ENCODE results near the gene SEC14L3. TPM values are rescaled to one million over a fixed set of nuclear protein-coding genes. Genes with fewer than 3 reads are reported as not detected.

The SEC14L3 gene
- total RNA-seq, 2 donors from 2014 or later, result not detected

DNA sequence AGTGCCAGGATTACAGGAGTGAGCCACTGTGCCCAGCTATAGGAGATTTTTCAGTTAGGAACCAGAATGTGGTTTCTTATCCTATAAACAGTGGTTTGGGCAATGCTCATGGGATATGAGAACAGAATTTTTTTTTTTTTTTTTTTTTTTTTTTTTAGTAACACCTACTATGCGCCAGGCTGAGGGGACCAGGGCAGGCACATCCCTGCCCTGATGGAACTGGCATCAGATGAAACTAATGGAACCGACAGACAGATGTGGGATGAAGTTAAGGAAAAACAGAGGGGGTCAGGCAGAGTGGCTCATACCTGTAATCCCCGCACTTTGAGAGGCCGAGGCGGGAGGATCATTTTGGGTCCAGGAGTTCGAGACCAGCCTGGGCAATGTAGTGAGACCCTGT lies 28.8 kb upstream of the SEC14L3 start:
- Mint-ChIP-seq H3K27ac (no peak overlapping the region), H3K4me3 (no peak overlapping the region), H3K36me3 (ENCODE audit: low read depth) (no peaks in the 10 kb centered on the region), H3K4me1 (peaks cover 2% of the 10 kb centered on the region), H3K27me3 (peaks cover 23% of the 10 kb centered on the region)
- DNase-seq (no peak), ATAC-seq (no peak)
- no peaks in the 10 kb centered on the region for H3K9me3 ChIP-seq (ENCODE audit: control insufficient read depth, low read length, poor library complexity, severe bottlenecking)

DNA sequence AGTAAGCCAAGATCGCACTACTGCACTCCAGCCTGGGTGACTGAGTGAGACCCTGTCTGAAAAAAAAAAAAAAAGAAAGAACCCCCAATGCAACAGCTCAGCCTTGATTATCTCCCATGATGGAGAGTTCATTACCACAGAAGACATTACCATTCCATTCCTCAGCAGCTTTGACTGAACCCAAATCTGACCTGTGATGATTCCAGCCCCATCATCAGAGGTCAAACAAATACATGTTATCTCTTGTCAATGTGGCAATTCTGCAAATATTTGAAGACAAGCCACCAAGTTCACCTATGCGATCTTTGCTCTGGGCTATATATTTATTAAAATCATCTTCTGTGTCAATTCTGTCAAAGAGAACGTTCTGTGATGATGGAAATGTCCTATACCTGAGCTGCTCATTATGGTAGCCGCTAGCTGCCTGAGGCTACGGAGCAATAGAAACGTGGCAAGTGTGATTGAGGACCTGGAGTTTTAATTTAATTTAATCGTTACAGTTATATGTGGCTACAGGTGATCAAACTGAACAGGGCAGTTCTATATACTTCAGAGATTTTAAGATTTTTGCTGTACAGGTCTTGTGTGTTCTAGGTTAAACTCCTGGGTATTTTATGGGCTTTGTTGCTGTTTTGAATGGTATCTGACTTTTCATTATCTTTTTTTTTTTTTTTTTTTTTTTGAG lies 25.8 kb upstream of the SEC14L3 start:
- H3K4me3 Mint-ChIP-seq, result no peak overlapping the region
- peaks cover 20% of the 10 kb centered on the region for H3K27me3 Mint-ChIP-seq
- H3K4me1 Mint-ChIP-seq, result no peaks in the 10 kb centered on the region
- ATAC-seq, result no peak
- H3K36me3 Mint-ChIP-seq (ENCODE audit: low read depth), result no peaks in the 10 kb centered on the region
- H3K27ac Mint-ChIP-seq, result no peak overlapping the region
- no peak for DNase-seq
- no peaks in the 10 kb centered on the region for H3K9me3 ChIP-seq (ENCODE audit: control insufficient read depth, low read length, poor library complexity, severe bottlenecking)

DNA sequence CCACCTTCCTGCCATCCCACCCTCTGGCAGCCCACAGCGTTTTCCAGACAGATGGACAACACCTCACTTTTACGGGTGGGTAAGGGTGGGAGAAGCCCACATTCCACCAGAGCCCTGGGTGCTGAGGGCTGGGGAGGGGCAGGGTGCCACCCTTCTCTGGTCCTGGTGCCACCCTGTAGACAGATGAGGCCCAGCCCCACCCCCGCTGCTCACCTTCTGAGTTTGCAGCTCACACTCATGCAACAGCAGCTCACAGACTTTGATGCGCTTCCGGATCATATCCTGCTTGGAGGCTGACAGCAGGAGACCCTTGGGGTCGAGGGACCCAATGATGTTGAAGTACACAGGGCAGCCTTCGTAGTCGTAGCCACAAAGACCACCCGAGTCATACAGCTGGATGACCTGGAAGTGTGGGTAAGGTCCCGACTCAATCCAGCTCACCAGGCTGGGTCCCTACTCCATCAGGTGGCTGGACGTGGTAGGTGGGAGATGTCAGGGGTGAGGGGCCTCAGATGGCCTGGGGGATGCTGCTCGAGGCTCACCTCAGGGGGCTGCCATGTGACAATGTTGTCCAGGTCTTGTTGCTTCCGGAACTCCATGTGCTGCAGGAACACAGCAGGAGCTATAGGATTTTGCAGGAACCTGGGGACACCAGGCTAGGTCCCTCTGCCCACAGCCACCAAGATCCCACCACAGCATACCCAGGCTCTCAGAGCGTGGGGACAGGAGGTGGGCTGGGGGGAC lies 23.4 kb upstream of the SEC14L3 start:
- H3K4me1 Mint-ChIP-seq, result no peaks in the 10 kb centered on the region

GRCh38 chr22:30492144-30492543 lies 20.3 kb upstream of the SEC14L3 start:
- DNase-seq (no peak), ATAC-seq (no peak)
- H3K27me3 Mint-ChIP-seq, result peaks cover 36% of the 10 kb centered on the region
- no peaks in the 10 kb centered on the region for H3K9me3 ChIP-seq (ENCODE audit: control insufficient read depth, low read length, poor library complexity, severe bottlenecking)
- no peaks in the 10 kb centered on the region for H3K4me1 Mint-ChIP-seq
- no peaks in the 10 kb centered on the region for H3K36me3 Mint-ChIP-seq (ENCODE audit: low read depth)
- no peak overlapping the region for H3K4me3 Mint-ChIP-seq
- no peak overlapping the region for H3K27ac Mint-ChIP-seq

More for the DNA sequence above, 23.4 kb upstream of the SEC14L3 start:
- ATAC-seq, result no peak
- Mint-ChIP-seq H3K27me3 (peaks cover 35% of the 10 kb centered on the region), H3K27ac (no peak overlapping the region), H3K4me3 (no peak overlapping the region), H3K36me3 (ENCODE audit: low read depth) (no peaks in the 10 kb centered on the region)
- DNase-seq, result no peak
- H3K9me3 ChIP-seq (ENCODE audit: control insufficient read depth, low read length, poor library complexity, severe bottlenecking), result no peaks in the 10 kb centered on the region

- H3K9me3 ChIP-seq (ENCODE audit: control insufficient read depth, low read length, poor library complexity, severe bottlenecking), result no peaks in the 10 kb centered on the region
- H3K4me3 Mint-ChIP-seq, result no peak overlapping the region
- H3K36me3 Mint-ChIP-seq (ENCODE audit: low read depth), result no peaks in the 10 kb centered on the region
- no peaks in the 10 kb centered on the region for H3K4me1 Mint-ChIP-seq
- H3K27ac Mint-ChIP-seq, result no peak overlapping the region
- peaks cover 36% of the 10 kb centered on the region for H3K27me3 Mint-ChIP-seq
- DNase-seq (no peak), ATAC-seq (no peak)
Observed at GRCh38 chr22:30491381-30491780, 19.6 kb upstream of the SEC14L3 start.

DNA sequence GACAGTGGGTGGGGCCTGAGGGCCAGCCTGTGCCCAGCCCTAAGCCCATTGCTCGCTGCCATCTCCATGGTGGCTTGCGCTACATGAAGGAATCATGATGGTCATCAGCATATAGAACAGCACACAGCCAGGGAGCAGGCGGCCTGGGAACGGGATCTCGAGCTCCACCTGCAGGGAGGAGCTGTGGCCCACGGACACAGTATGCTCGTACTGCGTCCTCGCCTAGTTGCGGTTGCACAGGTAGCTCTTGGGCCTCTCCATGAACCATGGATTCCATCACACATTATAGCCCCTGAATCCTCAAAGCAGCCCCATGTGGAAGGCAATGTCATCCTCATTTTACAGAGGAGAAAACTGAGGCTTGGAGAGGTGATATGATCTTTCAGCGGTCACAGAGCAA lies 18.6 kb upstream of the SEC14L3 start:
- Mint-ChIP-seq H3K36me3 (ENCODE audit: low read depth) (no peaks in the 10 kb centered on the region), H3K4me3 (no peak overlapping the region), H3K27me3 (peaks cover 34% of the 10 kb centered on the region), H3K27ac (no peak overlapping the region), H3K4me1 (no peaks in the 10 kb centered on the region)
- H3K9me3 ChIP-seq (ENCODE audit: control insufficient read depth, low read length, poor library complexity, severe bottlenecking), result no peaks in the 10 kb centered on the region
- ATAC-seq (no peak), DNase-seq (no peak)

- H3K9me3 ChIP-seq (ENCODE audit: control insufficient read depth, low read length, poor library complexity, severe bottlenecking), result no peaks in the 10 kb centered on the region
- DNase-seq, result no peak
- no peaks in the 10 kb centered on the region for H3K36me3 Mint-ChIP-seq (ENCODE audit: low read depth)
- no peak for ATAC-seq
- H3K4me1 Mint-ChIP-seq, result no peaks in the 10 kb centered on the region
- H3K27me3 Mint-ChIP-seq, result peaks cover 20% of the 10 kb centered on the region
- no peak overlapping the region for H3K4me3 Mint-ChIP-seq
- no peak overlapping the region for H3K27ac Mint-ChIP-seq
Observed at GRCh38 chr22:30488121-30488520, 16.3 kb upstream of the SEC14L3 start.

- Mint-ChIP-seq H3K36me3 (ENCODE audit: low read depth) (no peaks in the 10 kb centered on the region), H3K27ac (no peak overlapping the region), H3K4me1 (no peaks in the 10 kb centered on the region), H3K27me3 (peaks cover 20% of the 10 kb centered on the region), H3K4me3 (no peak overlapping the region)
- no peaks in the 10 kb centered on the region for H3K9me3 ChIP-seq (ENCODE audit: control insufficient read depth, low read length, poor library complexity, severe bottlenecking)
- no peak for ATAC-seq
- no peak for DNase-seq
Observed at GRCh38 chr22:30486661-30487115, 14.9 kb upstream of the SEC14L3 start.

GRCh38 chr22:30486118-30486517 lies 14.3 kb upstream of the SEC14L3 start:
- H3K4me1 Mint-ChIP-seq, result no peaks in the 10 kb centered on the region
- H3K27me3 Mint-ChIP-seq, result peaks cover 25% of the 10 kb centered on the region
- no peaks in the 10 kb centered on the region for H3K36me3 Mint-ChIP-seq (ENCODE audit: low read depth)
- no peaks in the 10 kb centered on the region for H3K9me3 ChIP-seq (ENCODE audit: control insufficient read depth, low read length, poor library complexity, severe bottlenecking)
- DNase-seq (no peak), ATAC-seq (no peak)
- H3K4me3 Mint-ChIP-seq, result no peak overlapping the region
- H3K27ac Mint-ChIP-seq, result no peak overlapping the region

GRCh38 chr22:30485362-30485988 lies 13.7 kb upstream of the SEC14L3 start:
- Mint-ChIP-seq H3K27ac (peak overlapping the region; percentile 32), H3K4me3 (no peak overlapping the region), H3K36me3 (ENCODE audit: low read depth) (no peaks in the 10 kb centered on the region), H3K27me3 (peaks cover 18% of the 10 kb centered on the region), H3K4me1 (no peaks in the 10 kb centered on the region)
- ATAC-seq, result peak; percentile 99
- peak; percentile 53 to 74 (median 62) for DNase-seq
- no peaks in the 10 kb centered on the region for H3K9me3 ChIP-seq (ENCODE audit: control insufficient read depth, low read length, poor library complexity, severe bottlenecking)

GRCh38 chr22:30483169-30483568 lies 11.4 kb upstream of the SEC14L3 start:
- no peaks in the 10 kb centered on the region for H3K36me3 Mint-ChIP-seq (ENCODE audit: low read depth)
- no peak overlapping the region for H3K4me3 Mint-ChIP-seq
- H3K27ac Mint-ChIP-seq, result peak overlapping the region; percentile 14
- no peaks in the 10 kb centered on the region for H3K9me3 ChIP-seq (ENCODE audit: control insufficient read depth, low read length, poor library complexity, severe bottlenecking)
- DNase-seq, result no peak
- peaks cover 20% of the 10 kb centered on the region for H3K27me3 Mint-ChIP-seq
- no peak for ATAC-seq
- H3K4me1 Mint-ChIP-seq, result no peaks in the 10 kb centered on the region

GRCh38 chr22:30481711-30482110 lies 9.9 kb upstream of the SEC14L3 start:
- no peaks in the 10 kb centered on the region for H3K36me3 Mint-ChIP-seq (ENCODE audit: low read depth)
- no peak for DNase-seq
- H3K9me3 ChIP-seq (ENCODE audit: control insufficient read depth, low read length, poor library complexity, severe bottlenecking), result no peaks in the 10 kb centered on the region
- no peak overlapping the region for H3K27ac Mint-ChIP-seq
- peaks cover 3% of the 10 kb centered on the region for H3K4me1 Mint-ChIP-seq
- H3K27me3 Mint-ChIP-seq, result peaks cover 20% of the 10 kb centered on the region
- no peak overlapping the region for H3K4me3 Mint-ChIP-seq
- ATAC-seq, result no peak

- H3K9me3 ChIP-seq (ENCODE audit: control insufficient read depth, low read length, poor library complexity, severe bottlenecking), result no peaks in the 10 kb centered on the region
- Mint-ChIP-seq H3K36me3 (ENCODE audit: low read depth) (no peaks in the 10 kb centered on the region), H3K27ac (no peak overlapping the region), H3K4me1 (peaks cover 5% of the 10 kb centered on the region), H3K27me3 (peaks cover 26% of the 10 kb centered on the region), H3K4me3 (no peak overlapping the region)
- no peak for ATAC-seq
- no peak for DNase-seq
Observed at GRCh38 chr22:30479981-30480380, 8.2 kb upstream of the SEC14L3 start.

Measured in T-helper 17 cell (primary cell).